Esophagus muscularis mucosa (tissue), 4 donors: ENCODE results near the gene EHD4. TPM values are rescaled to one million over a fixed set of nuclear protein-coding genes. Genes with fewer than 3 reads are reported as not detected.

Experiments
- DNase-seq: peaks from one replicate; pipeline ENCODE4 v3.0.0-alpha.2; 2017; ENCODE audit errors: extremely low spot score
- H3K27ac ChIP-seq, 4 donors: fragments of 200-600 bp; sonication (generic); replicated peaks in 1 of 4; 1 replicate in 3 of 4; 2 replicates in 1 of 4; pipeline ENCODE4 v1.5.1; 2016 to 2019; ENCODE audit warnings: mild to moderate bottlenecking in 1 of 4
- H3K27me3 ChIP-seq, 4 donors: fragments of 200-600 bp; sonication (generic); one replicate each; pipeline versions ENCODE4 v1.5.1 to v1.6.0; 2016 to 2019
- H3K36me3 ChIP-seq, 4 donors: fragments of 200-600 bp; sonication (generic); one replicate each; pipeline ENCODE4 v1.5.1; 2016 to 2019
- H3K4me1 ChIP-seq, 4 donors: fragments of 200-600 bp; sonication (generic); one replicate each; pipeline ENCODE4 v1.5.1; 2016 to 2019
- H3K4me3 ChIP-seq, 4 donors: fragments of 200-600 bp; sonication (generic); 1 replicate in 2 of 4; 2 replicates in 2 of 4; pipeline ENCODE4 v1.5.1; 2016 to 2019; ENCODE audit warnings: mild to moderate bottlenecking in 4 of 4, moderate library complexity in 1 of 4
- H3K9me3 ChIP-seq, 4 donors: fragments of 200-600 bp; sonication (generic); 1 replicate in 3 of 4; 2 replicates in 1 of 4; pipeline ENCODE4 v1.5.1; 2016 to 2019
- EP300 ChIP-seq: sonication (generic); formaldehyde crosslinking; IDR thresholded peaks from one replicate; pipeline ENCODE4 v1.6.1; 2017; ENCODE audit warnings: antibody characterized with exemption
- POLR2A ChIP-seq: fragments of 450-650 bp; IDR thresholded peaks from one replicate; pipeline ENCODE4 v1.6.1; 2017; ENCODE audit warnings: antibody characterized with exemption, moderate library complexity, mild to moderate bottlenecking, low read depth
- POLR2AphosphoS5 ChIP-seq, 2 donors: sonication (generic); formaldehyde crosslinking; IDR thresholded peaks; one replicate each; pipeline ENCODE4 v1.6.1; 2017; ENCODE audit warnings: antibody characterized with exemption in 2 of 2
- WGBS: methylation state at CpG from one replicate; pipeline ENCODE4 v1.1.5; 2018; 5-methylcytosine and 5-hydroxymethylcytosine counted together
- intact Hi-C: fragments of 100-400 bp; cut with DNase I; formaldehyde crosslinking; loops from one replicate; pipeline ENCODE4 v1.15.1; 2023
- total RNA-seq, 4 donors: library from RNA; depleted of rRNA; stranded (reverse); fragments of >200 nt; gene quantifications; one replicate each; pipeline versions ENCODE4 v1.1.0 to v1.2.1, GENCODE V29; 2016
- TF ChIP-seq, protein P1 (sequence below), 3 experiments: fragments of 200-600 bp in 2 of 3; fragments of 450-650 bp in 1 of 3; sonication (generic) in 2 of 3; IDR thresholded peaks; one replicate each; pipeline ENCODE4 v1.5.1; 2017 to 2019; ENCODE audit warnings: antibody characterized with exemption in 3 of 3, mild to moderate bottlenecking in 2 of 3, moderate library complexity in 1 of 3

Gene EHD4
- total RNA-seq, 4 donors from 2014 or later, result 10.0 to 24.7 (median 21.7) TPM

DNA sequence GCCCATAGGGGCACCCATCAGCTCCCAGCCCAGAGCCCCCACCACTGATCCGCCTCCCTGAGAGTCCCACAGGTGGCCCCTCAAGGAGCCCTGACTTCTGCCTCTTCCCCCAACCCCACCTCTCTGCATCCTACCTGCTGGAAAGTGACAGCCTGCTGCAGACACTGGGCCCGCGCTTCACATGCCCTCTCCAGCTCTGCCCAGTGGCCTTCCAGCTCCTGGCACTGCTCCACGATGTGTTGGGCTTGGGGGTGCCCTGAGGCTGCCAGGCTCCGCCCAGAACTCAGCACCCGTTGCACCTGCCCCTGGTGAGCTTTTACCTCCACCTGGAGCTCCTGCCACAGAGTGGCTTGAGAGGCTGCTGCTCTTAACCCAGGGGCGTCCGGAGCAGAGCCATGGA, 98.6 kb downstream of the EHD4 start:
- Histone ChIP-seq H3K36me3 (no peaks in the 10 kb centered on the region), H3K9me3 (no peaks in the 10 kb centered on the region), H3K4me3 (no peak overlapping the region), H3K27me3 (no peaks in the 10 kb centered on the region), H3K4me1 (no peaks in the 10 kb centered on the region), H3K27ac (no peak overlapping the region)
- no peak for DNase-seq
- intact Hi-C loops, result no loop called here
- 92% methylated on average over 8 of the region's 8 CpGs for WGBS
- no peak for TF ChIP-seq EP300
- no peak for TF ChIP-seq POLR2A

DNA sequence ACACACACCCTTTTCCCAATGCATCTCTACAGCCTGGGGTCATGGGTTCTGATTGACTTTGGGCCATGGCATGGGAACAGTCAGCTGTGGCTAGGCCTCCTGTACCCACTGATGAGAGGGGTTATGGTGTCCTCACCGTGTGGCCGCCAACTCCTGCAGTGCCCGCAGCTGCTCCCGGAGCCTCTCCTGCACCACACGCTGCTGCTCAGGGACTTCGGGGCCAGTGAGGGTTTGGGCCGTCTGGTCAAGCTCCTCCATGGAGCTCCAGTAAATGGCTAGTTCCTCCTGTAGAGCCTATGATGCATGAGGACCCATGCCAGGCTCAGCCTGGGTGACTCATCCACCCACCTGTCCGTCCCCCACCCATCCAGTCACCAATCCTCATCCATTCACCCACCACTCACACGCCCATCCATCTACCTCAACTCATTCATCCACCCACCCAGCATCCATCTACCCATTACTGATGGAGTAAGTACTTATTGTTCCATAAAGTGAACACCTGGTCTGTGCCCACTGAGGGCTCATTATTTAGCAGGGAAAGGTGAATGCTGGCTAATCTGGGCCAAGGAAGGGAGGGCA, 100.1 kb downstream of the EHD4 start:
- no peak overlapping the region for H3K4me3 ChIP-seq
- 77% methylated on average over 2 of the region's 9 CpGs for WGBS
- H3K36me3 ChIP-seq, result no peaks in the 10 kb centered on the region
- no peak for DNase-seq
- TF ChIP-seq EP300, result no peak
- no peak for TF ChIP-seq POLR2A
- TF ChIP-seq, protein P1, sequence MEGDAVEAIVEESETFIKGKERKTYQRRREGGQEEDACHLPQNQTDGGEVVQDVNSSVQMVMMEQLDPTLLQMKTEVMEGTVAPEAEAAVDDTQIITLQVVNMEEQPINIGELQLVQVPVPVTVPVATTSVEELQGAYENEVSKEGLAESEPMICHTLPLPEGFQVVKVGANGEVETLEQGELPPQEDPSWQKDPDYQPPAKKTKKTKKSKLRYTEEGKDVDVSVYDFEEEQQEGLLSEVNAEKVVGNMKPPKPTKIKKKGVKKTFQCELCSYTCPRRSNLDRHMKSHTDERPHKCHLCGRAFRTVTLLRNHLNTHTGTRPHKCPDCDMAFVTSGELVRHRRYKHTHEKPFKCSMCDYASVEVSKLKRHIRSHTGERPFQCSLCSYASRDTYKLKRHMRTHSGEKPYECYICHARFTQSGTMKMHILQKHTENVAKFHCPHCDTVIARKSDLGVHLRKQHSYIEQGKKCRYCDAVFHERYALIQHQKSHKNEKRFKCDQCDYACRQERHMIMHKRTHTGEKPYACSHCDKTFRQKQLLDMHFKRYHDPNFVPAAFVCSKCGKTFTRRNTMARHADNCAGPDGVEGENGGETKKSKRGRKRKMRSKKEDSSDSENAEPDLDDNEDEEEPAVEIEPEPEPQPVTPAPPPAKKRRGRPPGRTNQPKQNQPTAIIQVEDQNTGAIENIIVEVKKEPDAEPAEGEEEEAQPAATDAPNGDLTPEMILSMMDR (IDR thresholded peaks at IDR 0.05), result no peak
- TF ChIP-seq POLR2AphosphoS5 (IDR thresholded peaks at IDR 0.05), result no peak
- intact Hi-C loops, result no loop called here
- no peaks in the 10 kb centered on the region for H3K4me1 ChIP-seq
- H3K27me3 ChIP-seq, result no peaks in the 10 kb centered on the region
- no peaks in the 10 kb centered on the region for H3K9me3 ChIP-seq
- H3K27ac ChIP-seq, result no peak overlapping the region

DNA sequence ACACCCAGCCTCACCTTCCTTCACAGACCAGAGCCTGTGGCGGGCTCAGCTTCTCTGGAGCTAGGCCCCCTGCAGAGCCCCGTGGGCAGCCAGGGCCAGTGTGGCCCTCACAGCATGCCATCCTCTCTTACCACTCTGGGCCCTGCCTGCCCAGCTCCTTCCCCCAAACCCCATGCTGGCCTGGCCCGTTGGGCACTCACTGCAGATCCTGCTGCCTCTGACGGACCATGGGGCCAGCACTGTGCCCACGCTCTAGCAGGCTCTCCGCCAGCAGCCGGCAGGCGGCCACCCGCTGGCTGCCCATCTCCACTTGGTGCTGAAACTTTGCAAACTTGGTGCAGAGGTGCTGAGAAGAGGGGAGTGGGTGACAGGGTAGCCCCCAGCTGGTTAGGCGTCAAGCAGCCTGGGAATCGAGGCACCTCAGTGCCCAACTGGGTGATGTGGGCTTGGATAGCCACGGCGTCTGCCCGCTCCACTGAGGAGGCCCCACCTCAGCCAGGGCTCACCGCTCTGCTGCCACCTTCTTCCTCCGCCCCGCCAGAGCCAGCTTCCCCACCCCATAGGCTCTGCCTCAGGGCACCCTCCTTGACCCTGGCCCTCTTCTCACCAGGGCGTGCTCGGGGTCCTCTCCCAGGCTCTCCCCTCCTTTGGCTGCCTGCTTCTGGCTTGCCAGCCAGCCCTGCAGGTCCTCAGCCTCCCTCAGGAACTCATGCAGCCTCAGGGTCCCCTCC, 101.0 kb downstream of the EHD4 start:
- WGBS, result 97% methylated on average over 10 of the region's 19 CpGs
- Histone ChIP-seq H3K4me1 (no peaks in the 10 kb centered on the region), H3K9me3 (no peaks in the 10 kb centered on the region), H3K4me3 (no peak overlapping the region), H3K27me3 (no peaks in the 10 kb centered on the region), H3K27ac (no peak overlapping the region), H3K36me3 (no peaks in the 10 kb centered on the region)
- no peak for DNase-seq
- intact Hi-C loops, result no loop called here
- TF ChIP-seq EP300, result no peak
- TF ChIP-seq POLR2AphosphoS5 (IDR thresholded peaks at IDR 0.05), result no peak
- no peak for TF ChIP-seq POLR2A
- TF ChIP-seq, protein P1 (IDR thresholded peaks at IDR 0.05), result no peak

DNA sequence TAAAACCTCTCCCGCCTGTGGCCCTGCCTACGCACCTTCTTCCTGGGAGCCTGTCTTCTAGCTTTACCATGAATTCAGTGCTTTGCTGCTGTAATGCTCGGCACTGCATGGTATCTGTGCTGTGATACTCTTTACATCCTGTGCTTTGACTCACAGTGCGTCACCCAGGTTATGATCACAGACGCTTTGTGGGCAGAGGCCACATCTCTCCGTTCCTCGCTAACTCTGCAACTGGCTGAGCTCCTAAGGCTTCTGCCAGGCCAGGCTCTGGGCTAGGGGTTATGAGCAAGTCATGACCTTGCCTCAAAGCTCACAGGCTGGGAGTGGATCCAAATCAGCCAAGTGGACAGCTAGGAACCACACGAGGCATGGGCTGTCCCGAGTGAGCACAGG, 101.7 kb downstream of the EHD4 start:
- TF ChIP-seq POLR2A (no peak), POLR2AphosphoS5 (IDR thresholded peaks at IDR 0.05) (no peak), EP300 (no peak)
- TF ChIP-seq, protein P1 (IDR thresholded peaks at IDR 0.05), result no peak
- Histone ChIP-seq H3K36me3 (no peaks in the 10 kb centered on the region), H3K27ac (no peak overlapping the region), H3K27me3 (no peaks in the 10 kb centered on the region), H3K4me3 (no peak overlapping the region), H3K4me1 (no peaks in the 10 kb centered on the region), H3K9me3 (no peaks in the 10 kb centered on the region)
- WGBS, result 81% methylated on average over 9 of the region's 9 CpGs
- intact Hi-C loops, result no loop called here
- no peak for DNase-seq

DNA sequence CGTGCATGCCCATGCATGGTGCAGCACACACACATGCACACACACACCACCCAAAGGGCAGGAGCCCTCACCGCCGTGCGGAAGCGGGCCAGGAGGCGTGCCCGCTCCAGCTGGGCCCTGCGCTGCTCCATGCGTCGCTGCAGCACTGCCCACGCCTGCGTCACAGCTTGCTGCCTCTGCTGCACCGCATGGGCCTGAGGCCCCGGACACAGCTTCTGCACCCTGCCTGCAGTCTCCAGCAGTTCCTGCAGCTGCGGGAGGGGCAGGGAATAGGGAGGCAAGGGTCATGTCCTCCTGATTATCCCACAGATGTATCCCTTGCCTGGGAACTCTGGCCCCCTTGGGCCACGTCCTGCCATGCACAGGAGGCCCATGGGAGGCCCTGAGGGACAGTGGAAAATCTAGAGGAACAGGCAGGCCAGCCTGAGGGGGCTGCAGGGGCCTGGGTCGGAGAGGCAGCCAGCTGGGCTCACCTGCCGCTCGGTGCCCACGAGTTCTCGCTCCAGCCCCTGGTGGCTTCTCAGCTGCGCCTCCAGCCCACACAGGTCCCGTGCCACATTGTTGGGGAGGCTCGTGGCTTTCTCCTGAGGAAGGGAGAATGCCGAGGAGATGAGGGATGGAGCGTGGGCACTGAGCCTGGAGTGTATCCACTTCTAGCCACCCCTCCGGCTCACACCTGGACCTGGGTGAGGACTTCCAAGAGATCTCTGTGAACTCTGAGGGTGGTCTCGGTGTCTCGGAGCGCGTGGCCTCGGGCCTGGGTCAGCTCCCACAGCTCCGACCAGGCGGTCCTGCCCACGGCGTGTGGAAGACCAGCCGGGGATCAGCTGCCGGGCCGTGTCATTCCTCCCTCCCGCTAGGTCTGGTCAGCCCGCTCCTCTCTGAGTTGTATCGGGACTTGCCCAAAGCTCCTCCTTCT, 102.3 kb downstream of the EHD4 start:
- Histone ChIP-seq H3K27me3 (no peaks in the 10 kb centered on the region), H3K27ac (no peak overlapping the region), H3K4me3 (no peak overlapping the region), H3K36me3 (no peaks in the 10 kb centered on the region), H3K4me1 (no peaks in the 10 kb centered on the region), H3K9me3 (no peaks in the 10 kb centered on the region)
- DNase-seq, result no peak
- TF ChIP-seq, protein P1 (IDR thresholded peaks at IDR 0.05), result no peak
- TF ChIP-seq EP300 (no peak), POLR2AphosphoS5 (IDR thresholded peaks at IDR 0.05) (no peak), POLR2A (no peak)
- intact Hi-C loops, result no loop called here
- 92% methylated on average over 24 of the region's 42 CpGs for WGBS
